HepG2 (cell line): Measurements from ENCODE around the gene DDRGK1. TPM values are rescaled to one million over a fixed set of nuclear protein-coding genes. Genes with fewer than 3 reads are reported as not detected.
A peak's percentile ranks its signal among the peaks of the same experiment; 100 is the strongest.

Experiments used
- ARNT ChIP-seq: fragments of 450-650 bp; IDR thresholded peaks from 2 replicates; pipeline ENCODE4 v1.6.1; 2017
- FLYWCH1 ChIP-seq: sonication (generic); formaldehyde crosslinking; IDR thresholded peaks from 2 replicates; pipeline ENCODE4 v1.8.1; 2023; ENCODE audit warnings: mild to moderate bottlenecking, missing genetic modification reagents
- HMG20A ChIP-seq: IDR thresholded peaks from 2 replicates; pipeline ENCODE4 v1.6.1; 2016; ENCODE audit warnings: borderline replicate concordance
- HOXA9 ChIP-seq: sonication (generic); formaldehyde crosslinking; IDR thresholded peaks from 2 replicates; pipeline ENCODE4 v1.8.1; 2022; ENCODE audit warnings: missing genetic modification reagents, mild to moderate bottlenecking, moderate library complexity, borderline replicate concordance
- MEIS2 ChIP-seq: sonication (generic); formaldehyde crosslinking; IDR thresholded peaks from 2 replicates; pipeline ENCODE4 v1.9.0; 2021; ENCODE audit warnings: mild to moderate bottlenecking, missing genetic modification reagents
- NR3C1 ChIP-seq: sonication (generic); formaldehyde crosslinking; IDR thresholded peaks from 2 replicates; pipeline ENCODE4 v1.4.0; 2020; ENCODE audit warnings: missing genetic modification reagents
- REL ChIP-seq: sonication (generic); formaldehyde crosslinking; conservative IDR thresholded peaks from 2 replicates; pipeline ENCODE4 v1.8.0; 2022; ENCODE audit warnings: mild to moderate bottlenecking, missing genetic modification reagents, moderate library complexity
- SETDB1 ChIP-seq: sonication (generic); formaldehyde crosslinking; IDR thresholded peaks from 2 replicates; pipeline ENCODE4 v1.5.1; 2020; ENCODE audit warnings: missing genetic modification reagents, mild to moderate bottlenecking, borderline replicate concordance
- SIN3B ChIP-seq: fragments of 150-350 bp; IDR thresholded peaks from 2 replicates; pipeline ENCODE4 v1.6.1; 2014; ENCODE audit warnings: low read length
- SNAPC2 ChIP-seq: sonication (generic); formaldehyde crosslinking; IDR thresholded peaks from 2 replicates; pipeline ENCODE4 v1.8.1; 2022; ENCODE audit warnings: mild to moderate bottlenecking, missing genetic modification reagents
- SP5 ChIP-seq: IDR thresholded peaks from 2 replicates; pipeline ENCODE4 v1.6.1; 2016; ENCODE audit warnings: low read depth, borderline replicate concordance
- TAF15 ChIP-seq: fragments of 200-400 bp; formaldehyde crosslinking; IDR thresholded peaks from one replicate; pipeline ENCODE4 v1.6.1; 2018; ENCODE audit warnings: mild to moderate bottlenecking, low read depth, low read length; ENCODE audit not compliant: poor library complexity, severe bottlenecking
- ZBTB21 ChIP-seq: sonication (generic); formaldehyde crosslinking; IDR thresholded peaks from 2 replicates; pipeline ENCODE4 v1.4.0; 2020; ENCODE audit warnings: missing genetic modification reagents
- ZNF207 ChIP-seq: fragments of 450-650 bp; IDR thresholded peaks from 2 replicates; pipeline ENCODE4 v1.6.1; 2016; ENCODE audit warnings: antibody characterized with exemption, borderline replicate concordance
- ZNF550 ChIP-seq: sonication (generic); formaldehyde crosslinking; IDR thresholded peaks from 2 replicates; pipeline ENCODE4 v1.4.0; 2020; ENCODE audit warnings: mild to moderate bottlenecking, missing genetic modification reagents, borderline replicate concordance
- ZNF572 ChIP-seq: sonication (generic); formaldehyde crosslinking; IDR thresholded peaks from 2 replicates; pipeline ENCODE4 v1.5.1; 2020; ENCODE audit warnings: mild to moderate bottlenecking, missing genetic modification reagents
- polyA plus RNA-seq, 8 experiments: library from polyadenylated mRNA; depleted of rRNA in 3 of 8; stranded (reverse) in 7 of 8; unstranded in 1 of 8; fragments of >200 nt; fragmentation: Illumina TruSeq in 4 of 8; extraction: Trizol in 4 of 8; gene quantifications; 2 replicates each; pipeline versions ENCODE4 v1.2.1 to v1.2.3, GENCODE V29; 2011 to 2016; ENCODE audit warnings: low read depth in 4 of 8, missing spikeins in 1 of 8, mixed read lengths in 1 of 8; ENCODE audit not compliant: insufficient read depth in 1 of 8
- total RNA-seq, 5 experiments: library from RNA; depleted of rRNA; stranded (reverse); fragments of >200 nt; fragmentation: Illumina TruSeq; extraction: Trizol; gene quantifications; 2 replicates each; pipeline ENCODE4 v1.2.3, GENCODE V29; 2016; ENCODE audit warnings: low read depth in 1 of 5
- TF ChIP-seq, protein P1 (sequence below): sonication (generic); formaldehyde crosslinking; IDR thresholded peaks from 2 replicates; pipeline ENCODE4 v1.5.1; 2020; ENCODE audit warnings: mild to moderate bottlenecking, missing genetic modification reagents, moderate library complexity
- TF ChIP-seq, protein P2 (sequence below): sonication (generic); formaldehyde crosslinking; IDR thresholded peaks from 2 replicates; pipeline ENCODE4 v1.4.0; 2020; ENCODE audit warnings: missing genetic modification reagents
- TF ChIP-seq, protein P3 (sequence below): sonication (generic); formaldehyde crosslinking; IDR thresholded peaks from 2 replicates; pipeline ENCODE4 v1.8.1; 2023; ENCODE audit warnings: mild to moderate bottlenecking, inconsistent platforms, moderate library complexity, missing genetic modification reagents, borderline replicate concordance
- TF ChIP-seq, protein P4 (sequence below): sonication (generic); formaldehyde crosslinking; IDR thresholded peaks from 2 replicates; pipeline ENCODE4 v1.8.0; 2022; ENCODE audit warnings: missing genetic modification reagents, mild to moderate bottlenecking, moderate library complexity, borderline replicate concordance
- TF ChIP-seq, protein P5 (sequence below): sonication (generic); formaldehyde crosslinking; IDR thresholded peaks from 2 replicates; pipeline ENCODE4 v1.4.0; 2020; ENCODE audit warnings: missing genetic modification reagents

The DDRGK1 gene
- total and polyA plus RNA-seq, 2 of the 13 experiments (the other 11 are each of a cell fraction or from before 2014, with no cell fraction given) = 96.7 to 149 TPM

DNA sequence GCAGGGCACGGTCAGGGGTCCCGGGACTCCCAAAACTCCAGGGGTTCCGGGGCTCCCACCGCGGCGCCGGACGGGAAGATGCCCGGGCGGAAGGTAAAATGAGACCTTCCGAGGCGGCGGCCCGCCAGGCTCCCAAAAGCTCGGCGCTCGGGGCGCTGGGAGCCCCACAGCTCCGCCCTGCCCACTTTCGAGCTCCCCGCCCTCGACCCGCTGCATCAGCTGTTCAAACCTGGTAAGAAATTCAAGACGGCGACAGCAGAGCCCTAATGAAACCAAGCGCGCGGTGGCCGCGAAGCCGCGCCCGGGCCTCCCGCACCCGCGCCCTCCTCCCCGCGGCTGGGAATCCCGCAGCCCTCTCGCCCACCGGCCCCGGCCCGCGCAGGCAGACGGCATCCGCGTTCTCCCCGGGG is 34.1 kb upstream of the DDRGK1 start (continued):
- TF ChIP-seq, protein P1, sequence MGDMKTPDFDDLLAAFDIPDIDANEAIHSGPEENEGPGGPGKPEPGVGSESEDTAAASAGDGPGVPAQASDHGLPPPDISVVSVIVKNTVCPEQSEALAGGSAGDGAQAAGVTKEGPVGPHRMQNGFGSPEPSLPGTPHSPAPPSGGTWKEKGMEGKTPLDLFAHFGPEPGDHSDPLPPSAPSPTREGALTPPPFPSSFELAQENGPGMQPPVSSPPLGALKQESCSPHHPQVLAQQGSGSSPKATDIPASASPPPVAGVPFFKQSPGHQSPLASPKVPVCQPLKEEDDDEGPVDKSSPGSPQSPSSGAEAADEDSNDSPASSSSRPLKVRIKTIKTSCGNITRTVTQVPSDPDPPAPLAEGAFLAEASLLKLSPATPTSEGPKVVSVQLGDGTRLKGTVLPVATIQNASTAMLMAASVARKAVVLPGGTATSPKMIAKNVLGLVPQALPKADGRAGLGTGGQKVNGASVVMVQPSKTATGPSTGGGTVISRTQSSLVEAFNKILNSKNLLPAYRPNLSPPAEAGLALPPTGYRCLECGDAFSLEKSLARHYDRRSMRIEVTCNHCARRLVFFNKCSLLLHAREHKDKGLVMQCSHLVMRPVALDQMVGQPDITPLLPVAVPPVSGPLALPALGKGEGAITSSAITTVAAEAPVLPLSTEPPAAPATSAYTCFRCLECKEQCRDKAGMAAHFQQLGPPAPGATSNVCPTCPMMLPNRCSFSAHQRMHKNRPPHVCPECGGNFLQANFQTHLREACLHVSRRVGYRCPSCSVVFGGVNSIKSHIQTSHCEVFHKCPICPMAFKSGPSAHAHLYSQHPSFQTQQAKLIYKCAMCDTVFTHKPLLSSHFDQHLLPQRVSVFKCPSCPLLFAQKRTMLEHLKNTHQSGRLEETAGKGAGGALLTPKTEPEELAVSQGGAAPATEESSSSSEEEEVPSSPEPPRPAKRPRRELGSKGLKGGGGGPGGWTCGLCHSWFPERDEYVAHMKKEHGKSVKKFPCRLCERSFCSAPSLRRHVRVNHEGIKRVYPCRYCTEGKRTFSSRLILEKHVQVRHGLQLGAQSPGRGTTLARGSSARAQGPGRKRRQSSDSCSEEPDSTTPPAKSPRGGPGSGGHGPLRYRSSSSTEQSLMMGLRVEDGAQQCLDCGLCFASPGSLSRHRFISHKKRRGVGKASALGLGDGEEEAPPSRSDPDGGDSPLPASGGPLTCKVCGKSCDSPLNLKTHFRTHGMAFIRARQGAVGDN (CRISPR knock-in tag) = peak; percentile 31
- TF ChIP-seq, protein P2, sequence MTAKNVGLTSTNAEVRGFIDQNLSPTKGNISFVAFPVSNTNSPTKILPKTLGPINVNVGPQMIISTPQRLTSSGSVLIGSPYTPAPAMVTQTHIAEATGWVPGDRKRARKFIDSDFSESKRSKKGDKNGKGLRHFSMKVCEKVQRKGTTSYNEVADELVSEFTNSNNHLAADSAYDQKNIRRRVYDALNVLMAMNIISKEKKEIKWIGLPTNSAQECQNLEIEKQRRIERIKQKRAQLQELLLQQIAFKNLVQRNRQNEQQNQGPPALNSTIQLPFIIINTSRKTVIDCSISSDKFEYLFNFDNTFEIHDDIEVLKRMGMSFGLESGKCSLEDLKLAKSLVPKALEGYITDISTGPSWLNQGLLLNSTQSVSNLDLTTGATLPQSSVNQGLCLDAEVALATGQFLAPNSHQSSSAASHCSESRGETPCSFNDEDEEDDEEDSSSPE = no peak
- TF ChIP-seq REL (no peak), ZNF550 (CRISPR knock-in tag) (no peak), HOXA9 (CRISPR knock-in tag) (no peak), NR3C1 (CRISPR knock-in tag) (no peak), SP5 (CRISPR knock-in tag) (no peak), TAF15 (no peak), SETDB1 (CRISPR knock-in tag) (no peak), SNAPC2 (CRISPR knock-in tag) (no peak), HMG20A (CRISPR knock-in tag) (no peak), ZNF572 (CRISPR knock-in tag) (no peak), MEIS2 (CRISPR knock-in tag) (peak; percentile 21; the same call in 1 of the 2 replicates), ARNT (no peak), ZBTB21 (CRISPR knock-in tag) (no peak), SIN3B (no peak), ZNF207 (no peak), FLYWCH1 (CRISPR knock-in tag) (no peak)
- TF ChIP-seq, protein P3, sequence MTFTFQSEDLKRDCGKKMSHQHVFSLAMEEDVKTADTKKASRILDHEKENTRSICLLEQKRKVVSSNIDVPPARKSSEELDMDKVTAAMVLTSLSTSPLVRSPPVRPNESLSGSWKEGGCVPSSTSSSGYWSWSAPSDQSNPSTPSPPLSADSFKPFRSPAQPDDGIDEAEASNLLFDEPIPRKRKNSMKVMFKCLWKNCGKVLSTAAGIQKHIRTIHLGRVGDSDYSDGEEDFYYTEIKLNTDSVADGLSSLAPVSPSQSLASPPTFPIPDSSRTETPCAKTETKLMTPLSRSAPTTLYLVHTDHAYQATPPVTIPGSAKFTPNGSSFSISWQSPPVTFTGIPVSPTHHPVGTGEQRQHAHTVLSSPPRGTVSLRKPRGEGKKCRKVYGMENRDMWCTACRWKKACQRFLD (CRISPR knock-in tag) = 0 out of 2 replicates have a peak, but pooled peaks have one; percentile 5
- TF ChIP-seq, protein P4, sequence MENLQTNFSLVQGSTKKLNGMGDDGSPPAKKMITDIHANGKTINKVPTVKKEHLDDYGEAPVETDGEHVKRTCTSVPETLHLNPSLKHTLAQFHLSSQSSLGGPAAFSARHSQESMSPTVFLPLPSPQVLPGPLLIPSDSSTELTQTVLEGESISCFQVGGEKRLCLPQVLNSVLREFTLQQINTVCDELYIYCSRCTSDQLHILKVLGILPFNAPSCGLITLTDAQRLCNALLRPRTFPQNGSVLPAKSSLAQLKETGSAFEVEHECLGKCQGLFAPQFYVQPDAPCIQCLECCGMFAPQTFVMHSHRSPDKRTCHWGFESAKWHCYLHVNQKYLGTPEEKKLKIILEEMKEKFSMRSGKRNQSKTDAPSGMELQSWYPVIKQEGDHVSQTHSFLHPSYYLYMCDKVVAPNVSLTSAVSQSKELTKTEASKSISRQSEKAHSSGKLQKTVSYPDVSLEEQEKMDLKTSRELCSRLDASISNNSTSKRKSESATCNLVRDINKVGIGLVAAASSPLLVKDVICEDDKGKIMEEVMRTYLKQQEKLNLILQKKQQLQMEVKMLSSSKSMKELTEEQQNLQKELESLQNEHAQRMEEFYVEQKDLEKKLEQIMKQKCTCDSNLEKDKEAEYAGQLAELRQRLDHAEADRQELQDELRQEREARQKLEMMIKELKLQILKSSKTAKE (CRISPR knock-in tag) = no peak
- TF ChIP-seq, protein P5, sequence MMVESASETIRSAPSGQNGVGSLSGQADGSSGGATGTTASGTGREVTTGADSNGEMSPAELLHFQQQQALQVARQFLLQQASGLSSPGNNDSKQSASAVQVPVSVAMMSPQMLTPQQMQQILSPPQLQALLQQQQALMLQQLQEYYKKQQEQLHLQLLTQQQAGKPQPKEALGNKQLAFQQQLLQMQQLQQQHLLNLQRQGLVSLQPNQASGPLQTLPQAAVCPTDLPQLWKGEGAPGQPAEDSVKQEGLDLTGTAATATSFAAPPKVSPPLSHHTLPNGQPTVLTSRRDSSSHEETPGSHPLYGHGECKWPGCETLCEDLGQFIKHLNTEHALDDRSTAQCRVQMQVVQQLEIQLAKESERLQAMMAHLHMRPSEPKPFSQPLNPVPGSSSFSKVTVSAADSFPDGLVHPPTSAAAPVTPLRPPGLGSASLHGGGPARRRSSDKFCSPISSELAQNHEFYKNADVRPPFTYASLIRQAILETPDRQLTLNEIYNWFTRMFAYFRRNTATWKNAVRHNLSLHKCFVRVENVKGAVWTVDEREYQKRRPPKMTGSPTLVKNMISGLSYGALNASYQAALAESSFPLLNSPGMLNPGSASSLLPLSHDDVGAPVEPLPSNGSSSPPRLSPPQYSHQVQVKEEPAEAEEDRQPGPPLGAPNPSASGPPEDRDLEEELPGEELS (CRISPR knock-in tag) = 0 out of 2 replicates have a peak, but pooled peaks have one; percentile 32
